Vagina (tissue), 2 donors: ENCODE measurements around the gene AFF3.

Experiments used
- CTCF ChIP-seq, 3 experiments: fragments of 450-650 bp in 2 of 3; fragments of 200-600 bp in 1 of 3; sonication (generic) in 1 of 3; IDR thresholded peaks; one replicate each; pipeline ENCODE4 v1.5.1; 2017 to 2019; ENCODE audit warnings: antibody characterized with exemption in 3 of 3, mild to moderate bottlenecking in 2 of 3, moderate library complexity in 2 of 3
- POLR2AphosphoS5 ChIP-seq, 2 donors: sonication (generic); formaldehyde crosslinking; IDR thresholded peaks; one replicate each; pipeline ENCODE4 v1.9.0; 2017; ENCODE audit warnings: antibody characterized with exemption in 2 of 2, mild to moderate bottlenecking in 2 of 2, low read depth in 1 of 2; ENCODE audit not compliant: insufficient read depth in 1 of 2

GRCh38 chr2:99711144-99711543, 431.2 kb downstream of the AFF3 start:
- TF ChIP-seq CTCF (IDR thresholded peaks at IDR 0.05) = no peak
- no peak for TF ChIP-seq POLR2AphosphoS5 (IDR thresholded peaks at IDR 0.05; ENCODE audit: insufficient read depth in 1 of 2, low read depth in 1 of 2)
